Activated CD8-positive, alpha-beta T cell treated with anti-CD3 and anti-CD28 coated beads for 36 hours (primary cell): Measurements from ENCODE around the gene MMP28. TPM values are rescaled to one million over a fixed set of nuclear protein-coding genes. Genes with fewer than 3 reads are reported as not detected.

Experiments used
- ATAC-seq: fragments of 200-7000 bp; cut with Tn5 transposase; one replicate; pipeline ENCODE4 v1.10.0; 2021; ENCODE audit warnings: mild to moderate bottlenecking, moderate library complexity
- CTCF ChIA-PET: fragments of 350-600 bp; sonication (Branson Sonifier 250); formaldehyde crosslinking; loops from one replicate; lab custom pipeline; 2021; ENCODE audit warnings: antibody characterized with exemption; lab: Charles Lee
- POLR2A ChIA-PET: fragments of 350-600 bp; sonication (Branson Sonifier 250); formaldehyde crosslinking; loops from one replicate; lab custom pipeline; 2021; ENCODE audit warnings: antibody characterized with exemption; lab: Charles Lee
- DNase-seq: peaks from one replicate; pipeline ENCODE4 v3.0.0-alpha.2; 2020
- H3K27ac Mint-ChIP-seq: one replicate; pipeline ENCODE4 v1.8.0; 2021; ENCODE audit warnings: mild to moderate bottlenecking, mixed read lengths
- H3K27me3 Mint-ChIP-seq: one replicate; pipeline ENCODE4 v1.8.0; 2021; ENCODE audit warnings: mixed read lengths
- H3K36me3 Mint-ChIP-seq: one replicate; pipeline ENCODE4 v1.8.0; 2021; ENCODE audit warnings: low read depth, mixed read lengths
- H3K4me1 Mint-ChIP-seq: one replicate; pipeline ENCODE4 v1.8.0; 2021; ENCODE audit warnings: low read depth, mixed read lengths
- H3K4me3 Mint-ChIP-seq: one replicate; pipeline ENCODE4 v1.8.0; 2021; ENCODE audit warnings: mild to moderate bottlenecking, moderate library complexity, mixed read lengths
- H3K9me3 Mint-ChIP-seq: one replicate; pipeline ENCODE4 v1.8.0; 2021; ENCODE audit warnings: mixed read lengths
- intact Hi-C: fragments of 100-400 bp; cut with micrococcal nuclease; formaldehyde crosslinking; loops from one replicate; pipeline ENCODE4 v1.10.0; 2022
- total RNA-seq, 2 experiments: library from RNA; stranded (reverse); gene quantifications; one replicate each; pipeline ENCODE4 v1.2.3, GENCODE V29; 2021
- TF ChIP-seq, protein P1 (sequence below): fragments of 200-600 bp; IDR thresholded peaks from one replicate; pipeline ENCODE4 v1.8.0; 2022; ENCODE audit warnings: antibody characterized with exemption, mild to moderate bottlenecking

MMP28 gene
- under 1 TPM in 1 of 2 experiments, not detected in 1; 0.41 TPM for total RNA-seq

- H3K4me3 Mint-ChIP-seq = peak within 1 kb of the TSS; percentile 68
- H3K27me3 Mint-ChIP-seq = peaks cover 20% of the 10 kb centered on the region
- TF ChIP-seq, protein P1, sequence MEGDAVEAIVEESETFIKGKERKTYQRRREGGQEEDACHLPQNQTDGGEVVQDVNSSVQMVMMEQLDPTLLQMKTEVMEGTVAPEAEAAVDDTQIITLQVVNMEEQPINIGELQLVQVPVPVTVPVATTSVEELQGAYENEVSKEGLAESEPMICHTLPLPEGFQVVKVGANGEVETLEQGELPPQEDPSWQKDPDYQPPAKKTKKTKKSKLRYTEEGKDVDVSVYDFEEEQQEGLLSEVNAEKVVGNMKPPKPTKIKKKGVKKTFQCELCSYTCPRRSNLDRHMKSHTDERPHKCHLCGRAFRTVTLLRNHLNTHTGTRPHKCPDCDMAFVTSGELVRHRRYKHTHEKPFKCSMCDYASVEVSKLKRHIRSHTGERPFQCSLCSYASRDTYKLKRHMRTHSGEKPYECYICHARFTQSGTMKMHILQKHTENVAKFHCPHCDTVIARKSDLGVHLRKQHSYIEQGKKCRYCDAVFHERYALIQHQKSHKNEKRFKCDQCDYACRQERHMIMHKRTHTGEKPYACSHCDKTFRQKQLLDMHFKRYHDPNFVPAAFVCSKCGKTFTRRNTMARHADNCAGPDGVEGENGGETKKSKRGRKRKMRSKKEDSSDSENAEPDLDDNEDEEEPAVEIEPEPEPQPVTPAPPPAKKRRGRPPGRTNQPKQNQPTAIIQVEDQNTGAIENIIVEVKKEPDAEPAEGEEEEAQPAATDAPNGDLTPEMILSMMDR = no peak
- ChIA-PET CTCF (interaction anchor here (1.0 to 9.6 kb wide), 6 partner anchors 10 to 59 kb away, joined by 3 to 104 read pairs (median 10); partner anchors contain the start of gene TAF15), POLR2A (interaction anchor here (0.7 to 7.0 kb wide), 4 partner anchors 13 to 213 kb away, joined by 3 to 50 read pairs (median 3); partner anchors contain the start of gene TAF15)
- H3K27ac Mint-ChIP-seq = no peak within 1 kb of the TSS
- peaks cover 17% of the 10 kb centered on the region for H3K4me1 Mint-ChIP-seq
- intact Hi-C loops = no loop called here
- H3K36me3 Mint-ChIP-seq = no peaks in the 10 kb centered on the region
- ATAC-seq (peak; percentile 79), DNase-seq (peak; percentile 64)
- no peaks in the 10 kb centered on the region for H3K9me3 Mint-ChIP-seq
These were observed at the start of gene MMP28 for GRCh38 chr17:35795007-35795870. Gene MMP28, minus strand, starts transcription at chr17:35795641. Its CDS starts 264 bp downstream, at chr17:35795377.

DNA sequence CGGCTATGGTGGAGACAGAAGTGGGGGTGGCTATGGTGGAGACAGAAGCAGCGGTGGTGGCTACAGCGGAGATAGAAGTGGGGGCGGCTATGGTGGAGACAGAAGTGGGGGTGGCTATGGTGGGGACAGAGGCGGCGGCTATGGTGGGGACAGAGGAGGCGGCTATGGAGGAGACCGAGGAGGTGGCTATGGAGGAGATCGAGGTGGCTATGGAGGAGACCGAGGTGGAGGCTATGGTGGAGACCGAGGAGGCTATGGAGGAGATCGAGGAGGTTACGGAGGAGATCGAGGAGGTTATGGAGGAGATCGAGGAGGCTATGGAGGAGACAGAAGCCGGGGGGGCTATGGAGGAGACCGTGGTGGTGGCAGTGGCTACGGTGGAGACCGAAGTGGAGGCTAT lies 49.1 kb upstream of the MMP28 start:
- TF ChIP-seq, protein P1 = no peak
- H3K4me3 Mint-ChIP-seq = no peak overlapping the region
- H3K27ac Mint-ChIP-seq = no peak overlapping the region
- H3K36me3 Mint-ChIP-seq = peaks cover 63% of the 10 kb centered on the region
- ChIA-PET POLR2A (no interaction called here), CTCF (no interaction called here)
- no peaks in the 10 kb centered on the region for H3K9me3 Mint-ChIP-seq
- H3K4me1 Mint-ChIP-seq = peaks cover 12% of the 10 kb centered on the region
- intact Hi-C loops = no loop called here
- no peaks in the 10 kb centered on the region for H3K27me3 Mint-ChIP-seq
- no peak for DNase-seq
- ATAC-seq = no peak

GRCh38 chr17:35843698-35844097 lies 48.3 kb upstream of the MMP28 start:
- H3K27me3 Mint-ChIP-seq = no peaks in the 10 kb centered on the region
- ATAC-seq (no peak), DNase-seq (no peak)
- no peaks in the 10 kb centered on the region for H3K9me3 Mint-ChIP-seq
- CTCF ChIA-PET = no interaction called here
- TF ChIP-seq, protein P1 = no peak
- peaks cover 62% of the 10 kb centered on the region for H3K36me3 Mint-ChIP-seq
- no peak overlapping the region for H3K27ac Mint-ChIP-seq
- no peak overlapping the region for H3K4me3 Mint-ChIP-seq
- intact Hi-C loops = no loop called here
- H3K4me1 Mint-ChIP-seq = peaks cover 11% of the 10 kb centered on the region
- POLR2A ChIA-PET = no interaction called here

DNA sequence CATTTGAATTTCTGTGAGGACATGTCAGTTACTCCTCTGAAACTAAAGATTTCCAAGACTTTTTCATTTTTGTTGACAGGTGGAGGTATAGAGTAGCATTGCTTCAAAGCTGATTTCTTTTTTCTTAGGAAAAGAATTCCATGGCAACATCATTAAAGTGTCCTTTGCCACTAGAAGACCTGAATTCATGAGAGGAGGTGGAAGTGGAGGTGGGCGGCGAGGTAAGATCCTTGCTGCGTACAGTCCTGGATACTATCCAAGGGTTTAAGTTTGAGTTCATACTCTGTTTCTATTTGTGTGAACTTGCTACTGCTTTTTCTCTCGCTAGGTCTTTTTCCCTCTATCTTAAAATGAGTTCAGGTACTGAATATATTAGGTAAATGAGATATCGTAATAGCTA lies 46.8 kb upstream of the MMP28 start:
- H3K4me3 Mint-ChIP-seq = no peak overlapping the region
- no peaks in the 10 kb centered on the region for H3K27me3 Mint-ChIP-seq
- no peaks in the 10 kb centered on the region for H3K9me3 Mint-ChIP-seq
- ChIA-PET CTCF (interaction anchor here (0.7 to 1.3 kb wide), 3 partner anchors 82 to 229 kb away, joined by 3 read pairs; no protein-coding TSS in a partner anchor), POLR2A (interaction anchor here (0.9 to 1.4 kb wide), 2 partner anchors 12 to 32 kb away, joined by 3 read pairs; no protein-coding TSS in a partner anchor)
- ATAC-seq = no peak
- intact Hi-C loops = no loop called here
- no peak overlapping the region for H3K27ac Mint-ChIP-seq
- H3K36me3 Mint-ChIP-seq = peaks cover 62% of the 10 kb centered on the region
- TF ChIP-seq, protein P1 = no peak
- H3K4me1 Mint-ChIP-seq = peaks cover 14% of the 10 kb centered on the region
- DNase-seq = no peak

DNA sequence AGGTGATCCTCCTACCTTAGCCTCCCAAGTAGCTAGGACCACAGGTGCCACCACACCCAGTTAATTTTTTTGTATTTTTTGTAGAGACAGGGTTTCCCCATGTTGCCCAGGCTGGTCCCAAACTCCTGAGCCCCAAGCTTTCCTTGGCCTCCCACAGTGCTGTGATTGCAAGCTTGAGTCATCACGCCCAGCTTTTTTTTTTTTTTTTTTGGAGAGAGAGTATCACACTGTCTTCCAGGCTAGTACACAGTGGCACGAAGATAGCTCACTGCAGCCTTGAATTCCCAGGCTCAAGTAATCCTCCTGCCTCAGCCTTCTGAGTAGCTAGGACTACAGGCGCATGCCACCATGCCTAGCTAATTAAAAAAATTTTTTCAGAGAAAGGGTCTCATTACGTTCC lies 46.1 kb upstream of the MMP28 start:
- no peak overlapping the region for H3K27ac Mint-ChIP-seq
- peaks cover 64% of the 10 kb centered on the region for H3K36me3 Mint-ChIP-seq
- TF ChIP-seq, protein P1 = no peak
- ChIA-PET POLR2A (interaction anchor here (1.0 to 1.4 kb wide), 2 partner anchors 31 to 57 kb away, joined by 3 read pairs; no protein-coding TSS in a partner anchor), CTCF (interaction anchor here (0.9 to 1.5 kb wide), 2 partner anchors 8 to 9 kb away, joined by 3 read pairs; no protein-coding TSS in a partner anchor)
- no peak for ATAC-seq
- intact Hi-C loops = no loop called here
- H3K4me3 Mint-ChIP-seq = no peak overlapping the region
- H3K4me1 Mint-ChIP-seq = peaks cover 13% of the 10 kb centered on the region
- H3K9me3 Mint-ChIP-seq = no peaks in the 10 kb centered on the region
- DNase-seq = no peak
- H3K27me3 Mint-ChIP-seq = no peaks in the 10 kb centered on the region
